H1 (cell line): ENCODE measurements around the gene KLHDC7B. TPM values are rescaled to one million over a fixed set of nuclear protein-coding genes. Genes with fewer than 3 reads are reported as not detected.

Experiments
- MAFK ChIP-seq: IDR thresholded peaks from 2 replicates; pipeline ENCODE4 v1.6.1; 2012; ENCODE audit warnings: low read depth, mild to moderate bottlenecking, improper control_type of control experiment, low read length
- YY1 ChIP-seq: IDR thresholded peaks from 2 replicates; pipeline ENCODE4 v1.6.1; 2011; ENCODE audit warnings: low read depth, mild to moderate bottlenecking, low read length
- polyA plus RNA-seq, 7 experiments: library from polyadenylated mRNA; depleted of rRNA in 3 of 7; stranded (reverse) in 5 of 7; unstranded in 2 of 7; fragments of >200 nt in 5 of 7; fragments of 200-250 nt in 2 of 7; gene quantifications; 1 replicate in 5 of 7; 2 replicates in 1 of 7; 4 replicates in 1 of 7; pipeline versions ENCODE4 v1.2.1 to v1.2.3, GENCODE V29; 2011 to 2013; ENCODE audit warnings: missing spikeins in 2 of 7, mixed read lengths in 2 of 7
- total RNA-seq: library from RNA; stranded (reverse); fragmentation: NEBNext Ultra II Directional; extraction: Animal tissue kit (Norgen Biotek cat#: 25700); gene quantifications from 2 replicates; pipeline ENCODE4 v1.2.1, GENCODE V29; 2021
- TF ChIP-seq, protein P1 (sequence below): IDR thresholded peaks from 2 replicates; pipeline ENCODE4 v1.6.1; 2012; ENCODE audit warnings: low read length, inconsistent platforms

Gene KLHDC7B
- total and polyA plus RNA-seq, 2 of the 8 experiments (the other 6 are each of a cell fraction or from before 2014, with no cell fraction given): not detected

GRCh38 chr22:50507991-50508884 lies 37.5 kb upstream of the KLHDC7B start, which contains the start of gene NCAPH2 (continued):
- TF ChIP-seq MAFK (no peak), YY1 (peak; percentile 98)
- TF ChIP-seq, protein P1, sequence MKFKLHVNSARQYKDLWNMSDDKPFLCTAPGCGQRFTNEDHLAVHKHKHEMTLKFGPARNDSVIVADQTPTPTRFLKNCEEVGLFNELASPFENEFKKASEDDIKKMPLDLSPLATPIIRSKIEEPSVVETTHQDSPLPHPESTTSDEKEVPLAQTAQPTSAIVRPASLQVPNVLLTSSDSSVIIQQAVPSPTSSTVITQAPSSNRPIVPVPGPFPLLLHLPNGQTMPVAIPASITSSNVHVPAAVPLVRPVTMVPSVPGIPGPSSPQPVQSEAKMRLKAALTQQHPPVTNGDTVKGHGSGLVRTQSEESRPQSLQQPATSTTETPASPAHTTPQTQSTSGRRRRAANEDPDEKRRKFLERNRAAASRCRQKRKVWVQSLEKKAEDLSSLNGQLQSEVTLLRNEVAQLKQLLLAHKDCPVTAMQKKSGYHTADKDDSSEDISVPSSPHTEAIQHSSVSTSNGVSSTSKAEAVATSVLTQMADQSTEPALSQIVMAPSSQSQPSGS: peak; percentile 46; the same call in 1 of the 2 replicates
